ENCODE results near the gene CERS6. TPM values are rescaled to one million over a fixed set of nuclear protein-coding genes. Genes with fewer than 3 reads are reported as not detected.

Gene CERS6
- polyA plus RNA-seq, 3 donors: 7.6 to 17.7 (median 15.6) TPM

DNA sequence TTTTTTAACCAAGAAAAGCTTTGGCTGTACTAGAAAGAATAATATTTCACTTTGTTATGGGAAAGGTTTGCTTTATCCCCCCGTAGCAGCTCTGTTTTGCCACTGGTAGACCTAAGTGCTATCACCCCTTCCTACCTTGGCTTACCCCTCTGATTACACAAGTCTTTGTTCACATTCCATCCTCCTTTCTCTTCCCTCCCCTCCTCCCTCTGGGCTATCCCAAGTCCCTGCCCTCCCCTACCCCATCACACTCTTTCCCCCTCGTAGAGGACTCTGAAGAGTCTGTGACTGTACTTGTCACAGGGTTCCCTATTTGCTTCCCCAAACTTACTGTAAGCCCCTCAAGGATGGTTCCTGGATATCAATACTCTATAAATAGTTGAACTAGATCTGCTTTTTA lies 193.5 kb downstream of the CERS6 start:
- H3K4me1 Mint-ChIP-seq: peaks cover 23% of the 10 kb centered on the region
- Histone ChIP-seq H2AFZ (ENCODE audit: insufficient read depth, low read depth, low read length, poor library complexity, severe bottlenecking) (no peak overlapping the region), H3K27me3 (ENCODE audit: control insufficient read depth in 2 of 2, insufficient read depth in 2 of 2, low read length in 2 of 2) (no peaks in the 10 kb centered on the region), H3K9me3 (replicated peaks in 1 of 2; ENCODE audit: control insufficient read depth in 1 of 2, insufficient read depth in 1 of 2, low read length in 2 of 2) (no peaks in the 10 kb centered on the region), H4K20me1 (ENCODE audit: insufficient read depth, low read length) (peaks cover 50% of the 10 kb centered on the region), H3K9ac (ENCODE audit: insufficient read depth, low read length, poor library complexity, severe bottlenecking) (no peak overlapping the region), H3K79me2 (ENCODE audit: insufficient read depth, low read length) (peaks cover 49% of the 10 kb centered on the region), H3K27ac (ENCODE audit: low read depth in 1 of 2, low read length in 2 of 2) (no peak overlapping the region), H3K4me2 (replicated peaks; ENCODE audit: extremely low read depth, low read length, poor library complexity, severe bottlenecking) (no peak overlapping the region), H3K4me3 (replicated peaks in 1 of 3; ENCODE audit: low read depth in 2 of 3, low read length in 3 of 3) (no peak overlapping the region), H3K4me1 (ENCODE audit: control insufficient read depth in 1 of 2, insufficient read depth in 2 of 2, low read length in 2 of 2) (peaks cover 5 to 8% of the 10 kb centered on the region in 2 donors), H3K36me3 (replicated peaks in 1 of 2; ENCODE audit: control insufficient read depth in 1 of 2, insufficient read depth in 2 of 2, low read length in 2 of 2) (peaks cover 0 to under 1% of the 10 kb centered on the region in 2 donors)
- DNase-seq: no peak
- H3K27me3 Mint-ChIP-seq (ENCODE audit: low read depth in 3 of 3): no peaks in the 10 kb centered on the region
- no peak overlapping the region for H3K4me3 Mint-ChIP-seq
- TF ChIP-seq, protein P1, sequence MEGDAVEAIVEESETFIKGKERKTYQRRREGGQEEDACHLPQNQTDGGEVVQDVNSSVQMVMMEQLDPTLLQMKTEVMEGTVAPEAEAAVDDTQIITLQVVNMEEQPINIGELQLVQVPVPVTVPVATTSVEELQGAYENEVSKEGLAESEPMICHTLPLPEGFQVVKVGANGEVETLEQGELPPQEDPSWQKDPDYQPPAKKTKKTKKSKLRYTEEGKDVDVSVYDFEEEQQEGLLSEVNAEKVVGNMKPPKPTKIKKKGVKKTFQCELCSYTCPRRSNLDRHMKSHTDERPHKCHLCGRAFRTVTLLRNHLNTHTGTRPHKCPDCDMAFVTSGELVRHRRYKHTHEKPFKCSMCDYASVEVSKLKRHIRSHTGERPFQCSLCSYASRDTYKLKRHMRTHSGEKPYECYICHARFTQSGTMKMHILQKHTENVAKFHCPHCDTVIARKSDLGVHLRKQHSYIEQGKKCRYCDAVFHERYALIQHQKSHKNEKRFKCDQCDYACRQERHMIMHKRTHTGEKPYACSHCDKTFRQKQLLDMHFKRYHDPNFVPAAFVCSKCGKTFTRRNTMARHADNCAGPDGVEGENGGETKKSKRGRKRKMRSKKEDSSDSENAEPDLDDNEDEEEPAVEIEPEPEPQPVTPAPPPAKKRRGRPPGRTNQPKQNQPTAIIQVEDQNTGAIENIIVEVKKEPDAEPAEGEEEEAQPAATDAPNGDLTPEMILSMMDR (IDR thresholded peaks at IDR 0.05): no peak
- H3K27ac Mint-ChIP-seq: peak overlapping the region in 2 of 7 donors; percentile 25 to 38
- WGBS (ENCODE audit: insufficient coverage): no CpG with 5 or more reads among the region's 2 CpGs
- intact Hi-C loops (cut with micrococcal nuclease): no loop called here
- peaks cover 0 to 4% (median 0%) of the 10 kb centered on the region in 7 donors for H3K9me3 Mint-ChIP-seq
- H3K36me3 Mint-ChIP-seq: peaks cover 3 to 5% of the 10 kb centered on the region in 2 donors

DNA sequence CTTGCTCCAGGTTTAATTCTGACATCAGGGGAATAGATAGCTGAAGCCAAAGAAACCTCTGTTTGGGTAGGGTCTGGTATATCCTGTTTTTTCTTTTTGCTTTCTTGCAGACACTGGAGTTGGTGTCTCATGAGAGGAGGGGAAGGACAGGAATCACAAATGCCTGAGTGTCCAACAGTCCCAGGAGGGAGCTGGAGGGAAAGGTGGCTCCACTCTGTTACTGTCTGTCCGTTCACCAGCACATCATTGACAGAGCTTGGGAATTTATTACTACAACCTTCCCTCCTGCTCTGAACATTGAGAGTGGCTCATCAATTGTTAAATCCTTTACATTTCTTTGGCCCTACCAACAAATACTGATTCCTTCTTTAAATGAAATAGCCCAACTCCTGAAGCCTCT lies 194.1 kb downstream of the CERS6 start:
- TF ChIP-seq, protein P1 (IDR thresholded peaks at IDR 0.05): no peak
- Histone ChIP-seq H3K4me1 (ENCODE audit: control insufficient read depth in 1 of 2, insufficient read depth in 2 of 2, low read length in 2 of 2) (peaks cover 5 to 8% of the 10 kb centered on the region in 2 donors), H3K36me3 (replicated peaks in 1 of 2; ENCODE audit: control insufficient read depth in 1 of 2, insufficient read depth in 2 of 2, low read length in 2 of 2) (peaks cover 0 to 6% of the 10 kb centered on the region in 2 donors), H3K79me2 (ENCODE audit: insufficient read depth, low read length) (peaks cover 48% of the 10 kb centered on the region), H3K9ac (ENCODE audit: insufficient read depth, low read length, poor library complexity, severe bottlenecking) (no peak overlapping the region), H4K20me1 (ENCODE audit: insufficient read depth, low read length) (peaks cover 50% of the 10 kb centered on the region), H3K27me3 (ENCODE audit: control insufficient read depth in 2 of 2, insufficient read depth in 2 of 2, low read length in 2 of 2) (no peaks in the 10 kb centered on the region), H3K9me3 (replicated peaks in 1 of 2; ENCODE audit: control insufficient read depth in 1 of 2, insufficient read depth in 1 of 2, low read length in 2 of 2) (no peaks in the 10 kb centered on the region), H3K4me3 (replicated peaks in 1 of 3; ENCODE audit: low read depth in 2 of 3, low read length in 3 of 3) (no peak overlapping the region), H2AFZ (ENCODE audit: insufficient read depth, low read depth, low read length, poor library complexity, severe bottlenecking) (no peak overlapping the region), H3K27ac (ENCODE audit: low read depth in 1 of 2, low read length in 2 of 2) (no peak overlapping the region), H3K4me2 (replicated peaks; ENCODE audit: extremely low read depth, low read length, poor library complexity, severe bottlenecking) (no peak overlapping the region)
- Mint-ChIP-seq H3K27ac (peak overlapping the region in 2 of 7 donors; percentile 46 to 59), H3K27me3 (ENCODE audit: low read depth in 3 of 3) (no peaks in the 10 kb centered on the region), H3K9me3 (peaks cover 0 to 4% (median 0%) of the 10 kb centered on the region in 7 donors), H3K4me3 (no peak overlapping the region), H3K4me1 (peaks cover 23% of the 10 kb centered on the region), H3K36me3 (peaks cover 5 to 9% of the 10 kb centered on the region in 2 donors)
- WGBS (ENCODE audit: insufficient coverage): no CpG with 5 or more reads among the region's 1 CpG
- intact Hi-C loops (cut with micrococcal nuclease): no loop called here
- DNase-seq: no peak
